ENCODE measurements around the gene GAS6.

DNA sequence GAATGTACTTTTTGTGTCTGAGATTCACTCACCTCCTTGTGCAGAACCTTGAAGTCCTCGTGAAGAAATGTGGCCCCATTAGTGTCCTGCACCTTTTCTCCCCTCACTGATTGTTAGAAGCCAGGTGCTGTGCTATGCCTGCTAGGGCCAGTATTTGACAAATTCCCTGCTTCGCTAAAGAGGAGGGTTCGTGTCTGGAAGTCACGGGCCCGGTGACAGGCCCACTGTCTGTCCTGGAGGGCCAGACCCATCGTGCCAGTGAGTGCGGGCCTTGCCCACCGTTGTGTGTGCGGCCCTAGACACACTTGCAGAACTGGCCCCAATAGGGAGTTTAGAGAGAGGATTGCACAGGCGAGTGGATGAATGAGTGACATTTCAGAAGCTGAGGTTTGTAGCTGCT is 36.8 kb upstream of the GAS6 start:
- TF ChIP-seq EZH2 (optimal IDR thresholded peaks at IDR 0.05; ENCODE audit: low read depth, low read length): no peak
- TF ChIP-seq, protein P1, sequence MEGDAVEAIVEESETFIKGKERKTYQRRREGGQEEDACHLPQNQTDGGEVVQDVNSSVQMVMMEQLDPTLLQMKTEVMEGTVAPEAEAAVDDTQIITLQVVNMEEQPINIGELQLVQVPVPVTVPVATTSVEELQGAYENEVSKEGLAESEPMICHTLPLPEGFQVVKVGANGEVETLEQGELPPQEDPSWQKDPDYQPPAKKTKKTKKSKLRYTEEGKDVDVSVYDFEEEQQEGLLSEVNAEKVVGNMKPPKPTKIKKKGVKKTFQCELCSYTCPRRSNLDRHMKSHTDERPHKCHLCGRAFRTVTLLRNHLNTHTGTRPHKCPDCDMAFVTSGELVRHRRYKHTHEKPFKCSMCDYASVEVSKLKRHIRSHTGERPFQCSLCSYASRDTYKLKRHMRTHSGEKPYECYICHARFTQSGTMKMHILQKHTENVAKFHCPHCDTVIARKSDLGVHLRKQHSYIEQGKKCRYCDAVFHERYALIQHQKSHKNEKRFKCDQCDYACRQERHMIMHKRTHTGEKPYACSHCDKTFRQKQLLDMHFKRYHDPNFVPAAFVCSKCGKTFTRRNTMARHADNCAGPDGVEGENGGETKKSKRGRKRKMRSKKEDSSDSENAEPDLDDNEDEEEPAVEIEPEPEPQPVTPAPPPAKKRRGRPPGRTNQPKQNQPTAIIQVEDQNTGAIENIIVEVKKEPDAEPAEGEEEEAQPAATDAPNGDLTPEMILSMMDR (IDR thresholded peaks at IDR 0.05; ENCODE audit: low read length): no peak
